ENCODE data around the gene PSMC2. TPM values are rescaled to one million over a fixed set of nuclear protein-coding genes. Genes with fewer than 3 reads are reported as not detected.
"Not testable (repeated sequence)": the region's sequence is repeated elsewhere in the genome, so short reads cannot be mapped to it uniquely, and the experiment has no call there.

PSMC2 gene
- total and polyA plus RNA-seq, 2 of the 4 experiments (the other 2 are of a cell fraction): 184 to 311 TPM

- H3K56ac ChIP-seq (ENCODE audit: extremely low read depth, insufficient read depth, low read length); H3K27me3 ChIP-seq (ENCODE audit: control insufficient read depth, insufficient read depth, low read length); H3K4me1 ChIP-seq (ENCODE audit: control insufficient read depth, insufficient read depth, low read length); H3K23ac ChIP-seq (ENCODE audit: low read depth, low read length); intact Hi-C loops (cut with micrococcal nuclease); H3K9me1 ChIP-seq (ENCODE audit: insufficient read depth, low read length); H4K5ac ChIP-seq (ENCODE audit: low read depth, low read length); H3K27ac ChIP-seq (ENCODE audit: insufficient read depth, low read length); H2BK20ac ChIP-seq (ENCODE audit: low read depth, low read length); dilution Hi-C loops (cut with HindIII; ENCODE audit: low sequenced_read_pairs, unreplicated experiment); H3K9me3 ChIP-seq (ENCODE audit: control insufficient read depth, insufficient read depth, low read length); H3K4me3 ChIP-seq (ENCODE audit: insufficient read depth, low read depth, low read length); CTCF ChIA-PET; H3K36me3 ChIP-seq (ENCODE audit: control insufficient read depth, insufficient read depth, low read length); in situ Hi-C loops (cut with MboI; ENCODE audit: low sequenced_read_pairs); H2BK15ac ChIP-seq (ENCODE audit: low read depth, low read length); H3K18ac ChIP-seq (ENCODE audit: low read depth, low read length); POLR2A ChIA-PET (ENCODE audit: unreplicated experiment); H2BK5ac ChIP-seq (ENCODE audit: low read depth, low read length, poor library complexity, severe bottlenecking); H3K9ac ChIP-seq (ENCODE audit: low read depth, low read length); H3K4ac ChIP-seq (ENCODE audit: low read depth, low read length); H2BK120ac ChIP-seq (ENCODE audit: low read depth, low read length); DNase-seq; H2AK9ac ChIP-seq (replicated peaks; ENCODE audit: low read depth, low read length, poor library complexity); H4K91ac ChIP-seq (ENCODE audit: insufficient read depth, low read depth, low read length); H4K20me1 ChIP-seq (ENCODE audit: insufficient read depth, low read length); H4K8ac ChIP-seq (ENCODE audit: low read depth in 2 of 2, low read length in 2 of 2); H2AFZ ChIP-seq (replicated peaks; ENCODE audit: low read length, poor library complexity); H3K14ac ChIP-seq (replicated peaks; ENCODE audit: low read depth, low read length); H3K79me1 ChIP-seq (ENCODE audit: low read depth in 1 of 2, low read length in 2 of 2); H2AK5ac ChIP-seq (ENCODE audit: low read depth, low read length); H3K4me2 ChIP-seq (ENCODE audit: low read depth, low read length); BruUV-seq (replicated peaks); ATAC-seq (ENCODE audit: low read depth): not testable (repeated sequence)
Observed at GRCh38 chr7:103399687-103400086, 52.2 kb downstream of the PSMC2 start.

- DNase-seq; H3K4me3 ChIP-seq (ENCODE audit: insufficient read depth, low read depth, low read length); H3K4me1 ChIP-seq (ENCODE audit: control insufficient read depth, insufficient read depth, low read length); H4K8ac ChIP-seq (ENCODE audit: low read depth in 2 of 2, low read length in 2 of 2); in situ Hi-C loops (cut with MboI; ENCODE audit: low sequenced_read_pairs); H2BK15ac ChIP-seq (ENCODE audit: low read depth, low read length); H2BK120ac ChIP-seq (ENCODE audit: low read depth, low read length); H3K27me3 ChIP-seq (ENCODE audit: control insufficient read depth, insufficient read depth, low read length); POLR2A ChIA-PET (ENCODE audit: unreplicated experiment); H3K36me3 ChIP-seq (ENCODE audit: control insufficient read depth, insufficient read depth, low read length); H3K18ac ChIP-seq (ENCODE audit: low read depth, low read length); BruUV-seq (replicated peaks); dilution Hi-C loops (cut with HindIII; ENCODE audit: low sequenced_read_pairs, unreplicated experiment); H4K20me1 ChIP-seq (ENCODE audit: insufficient read depth, low read length); H2AK5ac ChIP-seq (ENCODE audit: low read depth, low read length); H2AFZ ChIP-seq (replicated peaks; ENCODE audit: low read length, poor library complexity); H3K9ac ChIP-seq (ENCODE audit: low read depth, low read length); H3K79me1 ChIP-seq (ENCODE audit: low read depth in 1 of 2, low read length in 2 of 2); H2AK9ac ChIP-seq (replicated peaks; ENCODE audit: low read depth, low read length, poor library complexity); H3K14ac ChIP-seq (replicated peaks; ENCODE audit: low read depth, low read length); H3K4ac ChIP-seq (ENCODE audit: low read depth, low read length); H3K23ac ChIP-seq (ENCODE audit: low read depth, low read length); H3K9me3 ChIP-seq (ENCODE audit: control insufficient read depth, insufficient read depth, low read length); intact Hi-C loops (cut with micrococcal nuclease); H2BK5ac ChIP-seq (ENCODE audit: low read depth, low read length, poor library complexity, severe bottlenecking); H3K9me1 ChIP-seq (ENCODE audit: insufficient read depth, low read length); H3K4me2 ChIP-seq (ENCODE audit: low read depth, low read length); ATAC-seq (ENCODE audit: low read depth); H4K91ac ChIP-seq (ENCODE audit: insufficient read depth, low read depth, low read length); H3K27ac ChIP-seq (ENCODE audit: insufficient read depth, low read length); H2BK20ac ChIP-seq (ENCODE audit: low read depth, low read length); H3K56ac ChIP-seq (ENCODE audit: extremely low read depth, insufficient read depth, low read length); H4K5ac ChIP-seq (ENCODE audit: low read depth, low read length): not testable (repeated sequence)
- no CpG with 5 or more reads among the region's 7 CpGs for WGBS, 2 experiments (ENCODE audit: extremely low coverage in 2 of 2, insufficient read length in 1 of 2)
- CTCF ChIA-PET: interaction anchor here (1.2 kb wide), 1 partner anchor 108 kb away, joined by 4 read pairs; the partner anchor contains the start of gene PMPCB
Observed at GRCh38 chr7:103405789-103406613, 58.6 kb downstream of the PSMC2 start.

All from IMR-90 (cell line).